ENCODE measurements around the gene ASS1.
"Not testable (repeated sequence)": the region's sequence is repeated elsewhere in the genome, so short reads cannot be mapped to it uniquely, and the experiment has no call there.

Gene ASS1

GRCh38 chr9:130431536-130432303 is 13.0 kb upstream of the ASS1 start:
- no peak for DNase-seq
- in situ Hi-C loops (cut with MboI; ENCODE audit: low pct_unique_long_range_greater_than_20kb, low sequenced_read_pairs): no loop called here

DNA sequence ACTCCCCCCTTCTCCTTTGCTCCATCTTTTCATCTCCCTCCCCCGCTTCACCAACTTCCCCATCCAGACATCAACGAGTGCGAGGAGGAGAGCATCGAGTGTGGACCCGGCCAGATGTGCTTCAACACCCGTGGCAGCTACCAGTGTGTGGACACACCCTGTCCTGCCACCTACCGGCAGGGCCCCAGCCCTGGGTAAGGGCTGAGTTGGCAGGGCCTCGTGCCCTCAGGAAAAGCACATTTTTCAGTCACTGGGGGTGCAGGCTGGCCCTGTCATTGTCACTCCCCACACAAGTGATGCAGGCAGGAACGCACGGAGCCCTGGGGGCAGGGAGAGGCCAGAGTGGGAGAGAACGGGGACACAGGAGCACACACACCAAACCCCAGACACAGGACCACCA is 12.4 kb upstream of the ASS1 start:
- in situ Hi-C loops (cut with MboI; ENCODE audit: low pct_unique_long_range_greater_than_20kb, low sequenced_read_pairs): no loop called here
- DNase-seq: peak; percentile 18

- in situ Hi-C loops (cut with MboI; ENCODE audit: low pct_unique_long_range_greater_than_20kb, low sequenced_read_pairs): no loop called here
- DNase-seq: no peak
Measured at GRCh38 chr9:130432796-130433167, 12.0 kb upstream of the ASS1 start.

DNA sequence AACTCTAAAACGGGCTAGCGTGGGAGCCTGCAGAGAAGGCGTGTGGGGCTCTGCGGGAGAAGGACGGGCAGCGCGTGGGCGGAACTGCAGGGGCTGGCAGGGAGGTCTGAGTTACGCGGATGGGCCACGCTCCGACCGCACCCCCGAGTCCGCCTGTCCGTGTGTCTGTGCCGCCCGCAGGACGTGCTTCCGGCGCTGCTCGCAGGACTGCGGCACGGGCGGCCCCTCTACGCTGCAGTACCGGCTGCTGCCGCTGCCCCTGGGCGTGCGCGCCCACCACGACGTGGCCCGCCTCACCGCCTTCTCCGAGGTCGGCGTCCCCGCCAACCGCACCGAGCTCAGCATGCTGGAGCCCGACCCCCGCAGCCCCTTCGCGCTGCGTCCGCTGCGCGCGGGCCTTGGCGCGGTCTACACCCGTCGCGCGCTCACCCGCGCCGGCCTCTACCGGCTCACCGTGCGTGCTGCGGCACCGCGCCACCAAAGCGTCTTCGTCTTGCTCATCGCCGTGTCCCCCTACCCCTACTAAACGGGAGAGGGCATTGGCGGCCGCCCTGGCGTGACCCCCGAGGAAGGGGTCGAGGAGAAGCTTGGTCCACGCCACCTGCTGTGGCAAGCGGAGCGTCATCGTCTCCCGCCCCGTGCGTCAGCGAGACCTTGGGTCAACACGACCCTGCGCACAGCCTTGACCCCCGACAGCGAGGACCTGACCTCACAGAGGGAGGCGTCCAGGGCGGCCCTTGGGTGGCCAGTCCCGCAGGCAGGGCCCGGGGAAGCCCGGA is 11.4 kb upstream of the ASS1 start:
- in situ Hi-C loops (cut with MboI; ENCODE audit: low pct_unique_long_range_greater_than_20kb, low sequenced_read_pairs): no loop called here
- peak; percentile 69 for DNase-seq

GRCh38 chr9:130433947-130434262 is 10.9 kb upstream of the ASS1 start:
- in situ Hi-C loops (cut with MboI; ENCODE audit: low pct_unique_long_range_greater_than_20kb, low sequenced_read_pairs): no loop called here
- DNase-seq: no peak

DNA sequence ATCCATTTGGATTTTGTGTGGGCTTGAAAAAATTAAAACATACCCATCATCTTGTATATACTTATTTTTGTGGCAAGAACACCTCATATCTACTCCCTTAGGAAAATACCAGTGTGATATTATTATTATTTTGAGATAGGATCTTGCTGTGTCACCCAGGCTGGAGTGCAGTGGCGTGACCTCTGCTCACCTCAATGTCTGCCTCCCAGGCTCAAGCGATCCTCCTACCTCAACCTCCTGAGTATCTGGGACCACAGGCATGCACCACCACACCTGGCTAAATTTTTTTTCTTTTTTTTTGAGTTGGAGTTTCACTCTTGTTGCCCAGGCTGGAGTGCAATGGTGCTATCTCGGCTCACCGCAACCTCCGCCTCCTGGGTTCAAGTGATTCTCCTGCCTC is 10.1 kb upstream of the ASS1 start:
- DNase-seq; in situ Hi-C loops (cut with MboI; ENCODE audit: low pct_unique_long_range_greater_than_20kb, low sequenced_read_pairs): not testable (repeated sequence)

DNA sequence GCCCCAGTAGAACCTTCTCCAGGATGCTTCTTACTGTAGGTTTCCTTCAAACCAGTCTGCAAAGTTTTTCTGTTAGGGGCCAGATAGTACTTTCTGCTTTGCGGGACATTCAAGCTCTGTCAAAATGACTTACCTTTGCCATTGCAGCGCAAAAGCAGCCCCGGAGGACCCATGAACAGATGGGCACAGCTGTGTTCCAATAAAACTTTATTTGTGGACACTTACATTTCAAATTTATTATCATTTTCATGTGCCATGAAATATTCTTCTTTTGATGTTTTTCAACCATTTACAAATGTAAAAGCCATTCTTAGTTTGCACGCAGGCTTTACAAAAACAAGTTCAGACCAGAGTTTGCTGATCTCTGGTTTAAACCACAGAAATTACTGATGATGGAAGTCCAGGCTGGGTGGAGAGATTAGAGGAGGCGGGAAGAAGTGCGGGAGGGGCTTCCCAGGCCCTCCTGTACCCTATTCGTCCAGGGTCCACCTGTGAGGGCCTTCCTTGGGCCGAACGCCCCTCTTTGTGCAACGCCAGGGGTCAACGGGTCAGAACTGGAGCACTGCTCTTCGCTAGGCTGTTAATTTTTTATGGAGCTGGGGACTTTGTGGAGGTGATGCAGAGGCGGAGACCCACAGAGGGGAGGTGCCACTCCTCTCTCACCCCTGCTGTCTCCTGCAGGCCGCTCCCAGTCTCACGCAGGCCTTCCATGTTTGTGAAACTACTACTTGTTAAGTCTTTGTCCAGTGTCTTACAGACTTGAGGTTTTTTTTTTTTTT is 7.6 kb upstream of the ASS1 start:
- in situ Hi-C loops (cut with MboI; ENCODE audit: low pct_unique_long_range_greater_than_20kb, low sequenced_read_pairs): no loop called here
- no peak for DNase-seq

GRCh38 chr9:130438382-130438981 is 6.3 kb upstream of the ASS1 start:
- in situ Hi-C loops (cut with MboI; ENCODE audit: low pct_unique_long_range_greater_than_20kb, low sequenced_read_pairs): no loop called here

GRCh38 chr9:130441031-130441430 is 3.7 kb upstream of the ASS1 start:
- in situ Hi-C loops (cut with MboI; ENCODE audit: low pct_unique_long_range_greater_than_20kb, low sequenced_read_pairs): no loop called here

More at GRCh38 chr9:130438382-130438981, 6.3 kb upstream of the ASS1 start:
- DNase-seq: no peak

GRCh38 chr9:130442746-130443455 is 1.9 kb upstream of the ASS1 start:
- in situ Hi-C loops (cut with MboI; ENCODE audit: low pct_unique_long_range_greater_than_20kb, low sequenced_read_pairs): no loop called here
- DNase-seq: no peak

More at GRCh38 chr9:130441031-130441430, 3.7 kb upstream of the ASS1 start:
- no peak for DNase-seq

- in situ Hi-C loops (cut with MboI; ENCODE audit: low pct_unique_long_range_greater_than_20kb, low sequenced_read_pairs): no loop called here
- DNase-seq: no peak
Measured at GRCh38 chr9:130443456-130443801, 1.3 kb upstream of the ASS1 start.

GRCh38 chr9:130443840-130444492 is 795 bp upstream of the ASS1 start:
- in situ Hi-C loops (cut with MboI; ENCODE audit: low pct_unique_long_range_greater_than_20kb, low sequenced_read_pairs): no loop called here
- no peak for DNase-seq

DNA sequence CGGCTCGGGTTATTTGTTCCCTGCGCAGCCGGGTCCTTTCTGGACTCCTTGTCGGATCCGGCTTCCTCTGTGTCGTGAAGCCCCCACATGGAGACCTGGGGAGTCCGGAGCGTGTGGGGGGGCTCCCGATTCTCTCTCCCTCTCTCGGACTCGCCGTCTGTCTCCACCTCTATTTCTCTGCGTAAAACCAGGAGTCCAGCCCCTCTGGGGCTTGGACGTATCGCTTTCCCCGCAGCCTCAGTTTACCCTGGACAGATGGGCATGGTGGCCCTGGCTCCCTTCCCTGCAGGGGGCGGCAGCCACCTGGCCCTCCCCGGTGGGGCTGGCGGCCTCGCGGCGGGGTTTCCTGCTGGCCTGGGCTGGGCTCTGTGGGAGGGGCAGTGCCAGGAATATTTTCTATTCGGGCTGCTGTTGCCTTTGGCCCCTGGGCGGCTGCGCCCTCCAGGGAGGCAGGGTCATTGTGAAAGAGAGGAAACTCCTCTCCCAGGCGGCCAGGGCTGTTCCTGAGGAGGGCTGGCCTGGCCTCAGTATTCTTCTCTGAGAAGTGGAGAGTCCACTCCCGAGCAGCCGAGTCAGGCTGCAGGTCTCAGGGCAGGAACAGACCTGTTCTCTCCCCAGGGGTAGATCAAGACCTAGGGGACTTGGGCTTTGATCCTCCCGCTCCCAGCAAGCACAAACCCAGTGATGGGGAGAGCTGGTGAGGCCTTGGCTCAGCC is 665 bp downstream of the ASS1 start:
- in situ Hi-C loops (cut with MboI; ENCODE audit: low pct_unique_long_range_greater_than_20kb, low sequenced_read_pairs): no loop called here
- DNase-seq: peak; percentile 20

- in situ Hi-C loops (cut with MboI; ENCODE audit: low pct_unique_long_range_greater_than_20kb, low sequenced_read_pairs): no loop called here
- DNase-seq: peak; percentile 60
Measured at GRCh38 chr9:130446101-130446861, 1.5 kb downstream of the ASS1 start.

- in situ Hi-C loops (cut with MboI; ENCODE audit: low pct_unique_long_range_greater_than_20kb, low sequenced_read_pairs): no loop called here
Measured at GRCh38 chr9:130447193-130447816, 2.5 kb downstream of the ASS1 start.

GRCh38 chr9:130448035-130448624 is 3.4 kb downstream of the ASS1 start:
- DNase-seq: peak; percentile 79
- in situ Hi-C loops (cut with MboI; ENCODE audit: low pct_unique_long_range_greater_than_20kb, low sequenced_read_pairs): no loop called here

More at GRCh38 chr9:130447193-130447816, 2.5 kb downstream of the ASS1 start:
- no peak for DNase-seq
